NB4 (cell line): ENCODE data around the gene ZNF214.

Experiments
- DNase-seq: peaks from one replicate; pipeline ENCODE4 v3.0.0; 2010; ENCODE audit warnings: low read depth
- H3K4me3 ChIP-seq: one replicate; pipeline ENCODE4 v1.5.1; 2011; ENCODE audit warnings: mild to moderate bottlenecking, low read depth, low read length, moderate library complexity
- CTCF ChIP-seq: IDR thresholded peaks from one replicate; pipeline ENCODE4 v1.5.1; 2012; ENCODE audit warnings: low read depth, low read length
- MAX ChIP-seq: IDR thresholded peaks from 2 replicates; pipeline ENCODE4 v1.6.1; 2011; ENCODE audit warnings: low read depth, low read length
- MYC ChIP-seq: IDR thresholded peaks from 2 replicates; pipeline ENCODE4 v1.6.1; 2011; ENCODE audit warnings: low read depth, low read length
- POLR2A ChIP-seq: IDR thresholded peaks from 2 replicates; pipeline ENCODE4 v1.6.1; 2011; ENCODE audit warnings: mild to moderate bottlenecking; ENCODE audit not compliant: insufficient read length; ENCODE audit errors: extremely low read depth

The ZNF214 gene

GRCh38 chr11:7050191-7050590 is 30.0 kb upstream of the ZNF214 start:
- no peak for TF ChIP-seq CTCF
- no peak for TF ChIP-seq POLR2A
- no peak for DNase-seq
- H3K4me3 ChIP-seq = no peak overlapping the region

- TF ChIP-seq MYC (no peak), MAX (no peak)
- DNase-seq = no peak
Measured at GRCh38 chr11:7046474-7047175, 26.5 kb upstream of the ZNF214 start.

GRCh38 chr11:7034019-7034418 is 13.9 kb upstream of the ZNF214 start:
- no peak for DNase-seq
- H3K4me3 ChIP-seq = no peak overlapping the region
- TF ChIP-seq CTCF = no peak
- no peak for TF ChIP-seq POLR2A
- TF ChIP-seq MYC = no peak
- TF ChIP-seq MAX = no peak

More at GRCh38 chr11:7046474-7047175, 26.5 kb upstream of the ZNF214 start:
- no peak overlapping the region for H3K4me3 ChIP-seq

DNA sequence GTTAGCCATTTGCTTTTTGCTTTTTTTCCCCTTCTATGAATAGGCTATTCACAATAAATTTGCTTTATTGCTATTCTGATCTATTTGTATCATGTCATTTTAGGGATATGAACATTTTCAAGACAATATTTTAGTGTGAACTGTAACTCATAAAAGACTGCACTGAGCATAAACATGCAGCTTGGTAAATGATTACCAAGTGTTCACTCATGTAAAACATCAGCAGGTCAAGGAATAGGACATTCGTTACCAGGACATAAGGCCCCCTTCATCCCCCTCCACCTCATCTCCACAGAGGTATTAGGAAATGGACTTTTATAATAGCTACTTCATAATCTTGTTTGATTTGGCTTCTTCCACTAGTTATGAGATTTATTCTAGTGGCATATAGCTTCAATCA is 12.5 kb upstream of the ZNF214 start:
- H3K4me3 ChIP-seq = no peak overlapping the region
- TF ChIP-seq POLR2A = no peak
- TF ChIP-seq MYC = no peak
- DNase-seq = no peak

- no peak for DNase-seq
- H3K4me3 ChIP-seq = no peak overlapping the region
- no peak for TF ChIP-seq CTCF
- TF ChIP-seq POLR2A = no peak
- TF ChIP-seq MYC = no peak
- no peak for TF ChIP-seq MAX
Measured at GRCh38 chr11:7031471-7031871, 11.3 kb upstream of the ZNF214 start.

GRCh38 chr11:7030836-7031235 is 10.7 kb upstream of the ZNF214 start:
- TF ChIP-seq POLR2A = no peak
- no peak for TF ChIP-seq CTCF
- no peak for TF ChIP-seq MAX
- no peak for TF ChIP-seq MYC
- DNase-seq = no peak
- H3K4me3 ChIP-seq = no peak overlapping the region

- no peak overlapping the region for H3K4me3 ChIP-seq
- no peak for TF ChIP-seq MYC
- TF ChIP-seq MAX = no peak
- no peak for TF ChIP-seq POLR2A
- no peak for TF ChIP-seq CTCF
- no peak for DNase-seq
Measured at GRCh38 chr11:7028141-7028540, 8.0 kb upstream of the ZNF214 start.
